SHP77 (cell line): ENCODE results near the gene OR4F6.
A peak's percentile ranks its signal among the peaks of the same experiment; 100 is the strongest.

ENCODE experiments used
- DNase-seq, 2 experiments: peaks; one replicate each; lab custom pipeline; 2025; lab: John Stamatoyannopoulos, UW

OR4F6 gene

GRCh38 chr15:101804941-101805340 lies 1.6 kb downstream of the OR4F6 start:
- DNase-seq, result no peak

GRCh38 chr15:101805605-101806345 lies 2.5 kb downstream of the OR4F6 start:
- DNase-seq, result no peak

- no peak for DNase-seq
Observed at GRCh38 chr15:101807345-101807945, 4.1 kb downstream of the OR4F6 start.

GRCh38 chr15:101808201-101808600 lies 4.9 kb downstream of the OR4F6 start:
- DNase-seq, result no peak

- no peak for DNase-seq
Observed at GRCh38 chr15:101810456-101810855, 7.1 kb downstream of the OR4F6 start.

GRCh38 chr15:101810876-101811275 lies 7.6 kb downstream of the OR4F6 start:
- no peak for DNase-seq

- no peak for DNase-seq
Observed at GRCh38 chr15:101811902-101812301, 8.6 kb downstream of the OR4F6 start, which contains the start of gene OR4F15. OR4F15 (plus strand) TSS chr15:101812202; CDS start chr15:101818187, 5,985 bp downstream.

GRCh38 chr15:101813803-101814534 lies 10.7 kb downstream of the OR4F6 start:
- DNase-seq, result no peak

GRCh38 chr15:101820781-101821180 lies 17.5 kb downstream of the OR4F6 start:
- DNase-seq, result no peak

GRCh38 chr15:101827257-101827656 lies 23.9 kb downstream of the OR4F6 start:
- no peak for DNase-seq

GRCh38 chr15:101828774-101829173 lies 25.5 kb downstream of the OR4F6 start:
- DNase-seq, result no peak

GRCh38 chr15:101841656-101842055 lies 38.3 kb downstream of the OR4F6 start:
- peak in 1 of 2 experiments; percentile 38 for DNase-seq

GRCh38 chr15:101844916-101845315 lies 41.6 kb downstream of the OR4F6 start:
- DNase-seq, result no peak

GRCh38 chr15:101852356-101852755 lies 49.0 kb downstream of the OR4F6 start:
- no peak for DNase-seq
